Measurements from ENCODE around the gene MACROD1. TPM values are rescaled to one million over a fixed set of nuclear protein-coding genes. Genes with fewer than 3 reads are reported as not detected.

MACROD1 gene
- total RNA-seq, 1 donor from 2014 or later, result 3.4 TPM

GRCh38 chr11:64152841-64153691 is 12.8 kb downstream of the MACROD1 start:
- Histone ChIP-seq H3K9me3 (ENCODE audit: insufficient read depth, low read depth, low read length) (no peaks in the 10 kb centered on the region), H3K36me3 (ENCODE audit: insufficient read depth, low read length) (no peaks in the 10 kb centered on the region), H3K27ac (ENCODE audit: low read depth, low read length) (no peak overlapping the region), H3K4me2 (ENCODE audit: low read length) (peak overlapping the region; percentile 51), H3K9ac (ENCODE audit: low read length) (no peak overlapping the region), H2AFZ (ENCODE audit: low read depth, low read length) (peak overlapping the region; percentile 72), H3K4me1 (ENCODE audit: insufficient read depth, low read length) (no peaks in the 10 kb centered on the region), H3K79me2 (ENCODE audit: insufficient read depth, low read length) (no peaks in the 10 kb centered on the region), H3K4me3 (ENCODE audit: insufficient read depth, low read depth, low read length) (no peak overlapping the region), H3K27me3 (ENCODE audit: insufficient read depth, low read length) (peaks cover 7% of the 10 kb centered on the region), H4K20me1 (ENCODE audit: insufficient read depth, low read length) (peaks cover 23% of the 10 kb centered on the region)
- H3K27ac Mint-ChIP-seq (ENCODE audit: unreplicated experiment), result no peak overlapping the region
- H3K4me1 Mint-ChIP-seq (ENCODE audit: low read depth, unreplicated experiment), result no peaks in the 10 kb centered on the region
- H3K36me3 Mint-ChIP-seq (ENCODE audit: low read depth, unreplicated experiment), result no peaks in the 10 kb centered on the region
- DNase-seq (ENCODE audit: low read depth) (no peak), FAIRE-seq (no peak)
- no peak for TF ChIP-seq EZH2 (IDR thresholded peaks at IDR 0.05; ENCODE audit: insufficient read depth, low read length)
- peak; percentile 81 for TF ChIP-seq CTCF (IDR thresholded peaks at IDR 0.05; ENCODE audit: insufficient read depth, low read depth, low read length)
- peaks cover 1% of the 10 kb centered on the region for H3K9me3 Mint-ChIP-seq (ENCODE audit: unreplicated experiment)
- H3K4me3 Mint-ChIP-seq (ENCODE audit: unreplicated experiment), result no peak overlapping the region
- H3K27me3 Mint-ChIP-seq (ENCODE audit: low read depth, unreplicated experiment), result peaks cover 46% of the 10 kb centered on the region

DNA sequence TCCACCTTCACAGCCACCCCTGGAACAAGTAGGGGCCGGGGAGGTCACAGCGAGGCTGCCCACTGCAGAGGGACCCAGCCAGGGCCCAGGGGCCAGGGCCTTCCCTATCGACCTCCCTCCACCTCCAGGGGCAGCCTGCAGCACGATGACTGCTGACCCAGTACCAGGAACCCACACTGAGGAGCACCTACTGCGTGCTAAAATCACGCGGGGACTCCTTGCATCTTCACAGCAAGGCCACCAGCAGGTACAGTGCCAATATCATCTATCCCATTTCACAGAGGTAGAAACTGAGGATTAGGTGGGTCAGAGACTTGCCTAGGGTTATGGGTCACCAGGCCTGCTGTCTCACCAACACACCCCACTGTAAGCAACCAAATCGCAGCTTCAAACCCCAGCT is 14.6 kb downstream of the MACROD1 start:
- Histone ChIP-seq H4K20me1 (ENCODE audit: insufficient read depth, low read length) (peaks cover 28% of the 10 kb centered on the region), H3K4me1 (ENCODE audit: insufficient read depth, low read length) (no peaks in the 10 kb centered on the region), H3K79me2 (ENCODE audit: insufficient read depth, low read length) (no peaks in the 10 kb centered on the region), H2AFZ (ENCODE audit: low read depth, low read length) (no peak overlapping the region), H3K4me3 (ENCODE audit: insufficient read depth, low read depth, low read length) (no peak overlapping the region), H3K9me3 (ENCODE audit: insufficient read depth, low read depth, low read length) (no peaks in the 10 kb centered on the region), H3K36me3 (ENCODE audit: insufficient read depth, low read length) (no peaks in the 10 kb centered on the region), H3K27ac (ENCODE audit: low read depth, low read length) (no peak overlapping the region), H3K27me3 (ENCODE audit: insufficient read depth, low read length) (peaks cover 7% of the 10 kb centered on the region), H3K9ac (ENCODE audit: low read length) (no peak overlapping the region), H3K4me2 (ENCODE audit: low read length) (no peak overlapping the region)
- no peak overlapping the region for H3K4me3 Mint-ChIP-seq (ENCODE audit: unreplicated experiment)
- no peak for FAIRE-seq
- no peaks in the 10 kb centered on the region for H3K36me3 Mint-ChIP-seq (ENCODE audit: low read depth, unreplicated experiment)
- peaks cover 1% of the 10 kb centered on the region for H3K9me3 Mint-ChIP-seq (ENCODE audit: unreplicated experiment)
- peaks cover 41% of the 10 kb centered on the region for H3K27me3 Mint-ChIP-seq (ENCODE audit: low read depth, unreplicated experiment)
- DNase-seq (ENCODE audit: low read depth), result no peak
- H3K27ac Mint-ChIP-seq (ENCODE audit: unreplicated experiment), result no peak overlapping the region
- TF ChIP-seq EZH2 (IDR thresholded peaks at IDR 0.05; ENCODE audit: insufficient read depth, low read length), result no peak
- TF ChIP-seq CTCF (IDR thresholded peaks at IDR 0.05; ENCODE audit: insufficient read depth, low read depth, low read length), result no peak
- H3K4me1 Mint-ChIP-seq (ENCODE audit: low read depth, unreplicated experiment), result no peaks in the 10 kb centered on the region

Measured in astrocyte (in vitro differentiated cells and primary cell).